ENCODE measurements around the gene KLHL20. TPM values are rescaled to one million over a fixed set of nuclear protein-coding genes. Genes with fewer than 3 reads are reported as not detected.

The KLHL20 gene
- total RNA-seq, 1 donor from 2014 or later: 22.9 TPM

DNA sequence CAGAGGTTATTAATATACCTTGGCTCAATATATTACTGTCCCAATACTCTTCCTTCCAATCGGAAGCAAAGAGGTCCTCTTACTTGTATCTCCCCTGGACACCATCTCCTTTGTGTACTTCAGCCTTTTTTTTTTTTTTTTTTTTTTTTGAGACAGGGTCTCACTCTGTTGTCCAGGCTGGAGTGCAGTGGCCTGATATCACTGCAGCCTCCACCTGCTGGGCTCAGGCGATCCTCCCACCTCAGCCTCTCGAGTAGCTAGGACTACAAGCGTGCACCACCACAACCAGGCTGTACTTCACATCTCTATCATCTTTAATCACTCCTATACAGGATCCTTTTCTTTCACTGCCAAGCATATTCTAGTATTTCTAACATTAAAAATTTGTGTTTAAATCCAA is 106.9 kb downstream of the KLHL20 start:
- TF ChIP-seq, protein P1, sequence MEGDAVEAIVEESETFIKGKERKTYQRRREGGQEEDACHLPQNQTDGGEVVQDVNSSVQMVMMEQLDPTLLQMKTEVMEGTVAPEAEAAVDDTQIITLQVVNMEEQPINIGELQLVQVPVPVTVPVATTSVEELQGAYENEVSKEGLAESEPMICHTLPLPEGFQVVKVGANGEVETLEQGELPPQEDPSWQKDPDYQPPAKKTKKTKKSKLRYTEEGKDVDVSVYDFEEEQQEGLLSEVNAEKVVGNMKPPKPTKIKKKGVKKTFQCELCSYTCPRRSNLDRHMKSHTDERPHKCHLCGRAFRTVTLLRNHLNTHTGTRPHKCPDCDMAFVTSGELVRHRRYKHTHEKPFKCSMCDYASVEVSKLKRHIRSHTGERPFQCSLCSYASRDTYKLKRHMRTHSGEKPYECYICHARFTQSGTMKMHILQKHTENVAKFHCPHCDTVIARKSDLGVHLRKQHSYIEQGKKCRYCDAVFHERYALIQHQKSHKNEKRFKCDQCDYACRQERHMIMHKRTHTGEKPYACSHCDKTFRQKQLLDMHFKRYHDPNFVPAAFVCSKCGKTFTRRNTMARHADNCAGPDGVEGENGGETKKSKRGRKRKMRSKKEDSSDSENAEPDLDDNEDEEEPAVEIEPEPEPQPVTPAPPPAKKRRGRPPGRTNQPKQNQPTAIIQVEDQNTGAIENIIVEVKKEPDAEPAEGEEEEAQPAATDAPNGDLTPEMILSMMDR (IDR thresholded peaks at IDR 0.05; ENCODE audit: insufficient read depth, low read length, poor library complexity, severe bottlenecking): no peak
- H3K36me3 ChIP-seq (ENCODE audit: control insufficient read depth, insufficient read depth, low read length): no peaks in the 10 kb centered on the region
- no peaks in the 10 kb centered on the region for H3K27me3 ChIP-seq (ENCODE audit: control insufficient read depth, insufficient read depth, low read length)
- DNase-seq (ENCODE audit: low read depth): no peak
- no peak overlapping the region for H3K4me3 ChIP-seq (ENCODE audit: low read depth, low read length)

DNA sequence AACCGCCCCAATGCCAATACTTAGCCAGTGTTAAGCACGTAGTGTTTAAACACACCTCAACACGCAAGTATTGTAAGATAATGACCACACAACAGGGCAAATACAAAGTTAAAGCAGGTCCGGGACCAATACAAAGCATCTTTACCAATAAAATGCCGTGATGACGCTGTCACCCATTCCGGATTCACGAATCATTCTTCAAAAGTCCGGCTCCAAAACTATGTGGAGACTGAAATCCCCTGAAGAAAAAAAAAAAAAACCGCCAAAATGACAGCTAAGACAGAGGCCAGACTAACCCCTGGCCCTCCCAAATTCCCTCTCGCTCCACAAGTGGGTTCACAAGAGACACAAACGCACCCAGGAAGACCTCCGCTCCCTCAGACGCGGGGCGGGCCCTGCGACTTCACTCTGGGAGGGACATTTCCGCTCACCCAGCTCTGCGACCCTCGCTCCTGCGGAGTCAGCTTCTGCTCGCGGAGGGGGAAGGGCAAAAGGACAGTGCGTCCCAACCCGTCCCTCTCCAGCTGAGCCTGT is 109.1 kb downstream of the KLHL20 start:
- H3K27me3 ChIP-seq (ENCODE audit: control insufficient read depth, insufficient read depth, low read length): no peaks in the 10 kb centered on the region
- TF ChIP-seq, protein P1 (IDR thresholded peaks at IDR 0.05; ENCODE audit: insufficient read depth, low read length, poor library complexity, severe bottlenecking): no peak
- no peaks in the 10 kb centered on the region for H3K36me3 ChIP-seq (ENCODE audit: control insufficient read depth, insufficient read depth, low read length)
- DNase-seq (ENCODE audit: low read depth): no peak
- peak overlapping the region; percentile 81 for H3K4me3 ChIP-seq (ENCODE audit: low read depth, low read length)

DNA sequence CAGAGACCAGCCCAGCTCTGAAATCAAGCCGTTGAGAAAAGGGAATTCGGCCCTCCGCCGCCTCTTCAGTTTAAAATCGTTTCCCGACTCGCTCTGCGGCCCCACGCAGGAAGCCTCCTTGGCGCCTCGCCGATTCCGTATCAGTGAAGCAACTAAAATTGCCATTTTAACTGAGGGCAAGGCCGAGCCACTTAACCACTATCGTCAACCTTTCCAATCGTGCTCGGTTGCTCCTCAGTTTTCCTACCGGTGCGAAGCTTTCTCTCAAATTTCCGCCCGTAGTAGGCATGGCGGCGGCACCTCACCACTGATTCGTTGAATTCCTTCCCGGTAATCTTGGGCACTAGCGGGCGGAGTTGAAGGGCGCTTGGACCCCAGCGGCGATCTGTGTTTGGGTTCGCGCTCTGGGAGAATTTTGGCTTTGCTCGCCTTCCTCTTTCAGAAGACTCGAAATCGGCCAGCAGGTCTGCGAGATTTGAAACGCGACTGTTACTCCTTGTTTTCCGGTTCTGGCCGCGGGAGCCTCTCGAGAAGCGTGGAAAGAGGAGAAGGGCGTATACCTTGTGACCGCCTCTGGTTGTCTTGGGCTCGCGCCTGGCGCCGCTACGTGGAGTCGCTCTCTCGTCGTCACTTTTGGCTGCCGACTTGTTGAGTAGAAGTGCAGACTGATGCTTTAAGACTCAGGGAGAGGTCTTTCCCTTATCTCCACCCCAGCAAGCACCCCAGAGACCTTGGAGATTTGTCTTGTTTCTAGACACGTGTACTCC is 109.7 kb downstream of the KLHL20 start, which contains the start of the genes CENPL and DARS2:
Gene CENPL (minus strand): TSS at position 569 of the 767 bp plus-strand sequence. CDS start 13,584 bp downstream, outside the sequence.
Gene DARS2 (plus strand): TSS at position 359 of the 767 bp plus-strand sequence. CDS start 557 bp downstream, outside the sequence.
- H3K27me3 ChIP-seq (ENCODE audit: control insufficient read depth, insufficient read depth, low read length): no peaks in the 10 kb centered on the region

DNA sequence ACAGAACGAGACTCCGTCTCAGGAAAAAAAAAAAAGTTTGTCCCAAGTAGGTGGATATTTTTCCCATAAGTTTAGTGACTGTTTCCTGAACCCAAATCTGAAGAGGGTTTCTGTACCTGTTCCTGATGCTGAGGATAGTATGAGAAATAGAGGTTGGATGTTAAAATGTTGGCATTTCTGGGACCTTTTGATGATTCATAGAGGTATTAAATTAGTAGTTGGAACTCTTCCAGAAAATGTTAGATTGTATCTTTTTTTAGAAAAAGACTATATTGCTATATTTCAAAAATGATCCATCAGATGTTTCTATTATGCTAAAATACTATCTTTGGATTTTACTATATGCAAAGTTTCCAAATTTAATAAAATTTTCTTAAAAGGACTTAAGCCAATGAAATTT is 112.8 kb downstream of the KLHL20 start:
- no peaks in the 10 kb centered on the region for H3K36me3 ChIP-seq (ENCODE audit: control insufficient read depth, insufficient read depth, low read length)
- TF ChIP-seq, protein P1 (IDR thresholded peaks at IDR 0.05; ENCODE audit: insufficient read depth, low read length, poor library complexity, severe bottlenecking): no peak
- no peaks in the 10 kb centered on the region for H3K27me3 ChIP-seq (ENCODE audit: control insufficient read depth, insufficient read depth, low read length)
- H3K4me3 ChIP-seq (ENCODE audit: low read depth, low read length): no peak overlapping the region
- DNase-seq (ENCODE audit: low read depth): no peak

More for the DNA sequence above, 109.7 kb downstream of the KLHL20 start, which contains the start of the genes CENPL and DARS2:
- TF ChIP-seq, protein P1 (IDR thresholded peaks at IDR 0.05; ENCODE audit: insufficient read depth, low read length, poor library complexity, severe bottlenecking): no peak
- H3K36me3 ChIP-seq (ENCODE audit: control insufficient read depth, insufficient read depth, low read length): no peaks in the 10 kb centered on the region
- peak within 1 kb of the TSS; percentile 81 for H3K4me3 ChIP-seq (ENCODE audit: low read depth, low read length)
- peak; percentile 92 for DNase-seq (ENCODE audit: low read depth)

DNA sequence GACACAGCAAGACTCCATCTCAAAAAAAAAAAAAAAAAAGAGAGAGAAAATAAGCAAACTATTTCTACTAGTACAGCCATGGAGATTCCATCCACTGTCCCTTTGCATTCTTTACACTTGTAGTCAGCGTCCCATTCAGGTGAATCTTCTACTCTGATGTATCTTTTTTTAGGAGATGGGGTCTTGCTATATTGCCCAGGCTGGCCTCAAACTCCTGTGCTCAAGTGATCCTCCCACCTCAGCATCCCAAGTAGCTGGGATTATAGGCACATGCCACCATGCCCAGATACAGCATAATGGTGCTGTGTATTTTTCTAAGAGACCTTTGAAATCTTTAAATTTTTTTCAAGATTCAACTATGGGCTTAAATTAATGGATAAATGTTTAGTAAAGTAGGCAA is 118.0 kb downstream of the KLHL20 start:
- DNase-seq (ENCODE audit: low read depth): no peak
- TF ChIP-seq, protein P1 (IDR thresholded peaks at IDR 0.05; ENCODE audit: insufficient read depth, low read length, poor library complexity, severe bottlenecking): no peak
- Histone ChIP-seq H3K4me3 (ENCODE audit: low read depth, low read length) (no peak overlapping the region), H3K36me3 (ENCODE audit: control insufficient read depth, insufficient read depth, low read length) (no peaks in the 10 kb centered on the region), H3K27me3 (ENCODE audit: control insufficient read depth, insufficient read depth, low read length) (no peaks in the 10 kb centered on the region)

Other genes with a start within 250 kb of the KLHL20 start
- gene PRDX6, start 237.6 kb upstream of the KLHL20 start, total RNA-seq: 180 and 187 TPM in 2 replicates
- not detected in 2 replicates for gene SLC9C2, start 111.9 kb upstream of the KLHL20 start, total RNA-seq
- gene TEX50, start 79.6 kb upstream of the KLHL20 start, total RNA-seq: not detected in 2 replicates
- gene ANKRD45, start 45.1 kb upstream of the KLHL20 start, total RNA-seq: 0.55 and 0.67 TPM in 2 replicates
- gene DARS2, start 109.7 kb downstream of the KLHL20 start, total RNA-seq: 20.8 and 25.4 TPM in 2 replicates
- gene CENPL, start 109.9 kb downstream of the KLHL20 start, total RNA-seq: 4.4 and 6.6 TPM in 2 replicates
- 2,249 and 2,308 TPM in 2 replicates for gene GAS5, start 153.0 kb downstream of the KLHL20 start, total RNA-seq
- 7.5 and 7.9 TPM in 2 replicates for gene ZBTB37, start 153.4 kb downstream of the KLHL20 start, total RNA-seq
- 0.25 TPM in 1 of 2 replicates, not detected in the other for gene SERPINC1, start 202.3 kb downstream of the KLHL20 start, total RNA-seq

Data from kidney epithelial cell (primary cell).